Prostate gland (tissue), 2 donors: ENCODE measurements around the gene DDAH1.
"Not testable (repeated sequence)": the region's sequence is repeated elsewhere in the genome, so short reads cannot be mapped to it uniquely, and the experiment has no call there.

ENCODE experiments used
- CTCF ChIP-seq, 4 experiments: fragments of 200-600 bp in 2 of 4; fragments of 450-650 bp in 2 of 4; sonication (generic) in 2 of 4; IDR thresholded peaks; 1 replicate in 3 of 4; 2 replicates in 1 of 4; pipeline ENCODE4 v1.5.1; 2016 to 2019; ENCODE audit warnings: antibody characterized with exemption in 4 of 4, mild to moderate bottlenecking in 2 of 4, moderate library complexity in 2 of 4
- POLR2AphosphoS5 ChIP-seq: sonication (generic); formaldehyde crosslinking; IDR thresholded peaks from one replicate; pipeline ENCODE4 v1.6.1; 2017; ENCODE audit warnings: antibody characterized with exemption

DNA sequence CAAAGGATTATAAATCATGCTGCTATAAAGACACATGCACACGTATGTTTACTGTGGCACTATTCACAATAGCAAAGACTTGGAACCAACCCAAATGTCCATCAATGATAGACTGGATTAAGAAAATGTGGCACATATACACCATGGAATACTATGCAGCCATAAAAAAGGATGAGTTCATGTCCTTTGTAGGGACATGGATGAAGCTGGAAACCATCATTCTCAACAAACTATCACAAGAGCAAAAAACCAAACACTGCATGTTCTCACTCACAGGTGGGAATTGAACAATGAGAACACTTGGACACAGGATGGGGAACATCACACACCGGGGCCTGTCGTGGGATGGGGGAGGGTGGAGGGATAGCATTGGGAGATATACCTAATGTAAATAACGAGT, 117.7 kb downstream of the DDAH1 start:
- TF ChIP-seq CTCF (IDR thresholded peaks at IDR 0.05); POLR2AphosphoS5: not testable (repeated sequence)
